Parathyroid adenoma (tissue), 2 donors: ENCODE results near the gene CTRB1.
"Not testable (repeated sequence)": the region's sequence is repeated elsewhere in the genome, so short reads cannot be mapped to it uniquely, and the experiment has no call there.

Experiments used
- H2AFZ ChIP-seq: fragments of 300-600 bp; sonication (generic); one replicate; pipeline ENCODE4 v1.7.0; 2017; ENCODE audit warnings: antibody characterized with exemption, mild to moderate bottlenecking
- H3K27ac ChIP-seq: fragments of 300-600 bp; sonication (generic); one replicate; pipeline ENCODE4 v1.7.0; 2017
- H3K27me3 ChIP-seq: fragments of 300-600 bp; sonication (generic); one replicate; pipeline ENCODE4 v1.7.0; 2017; ENCODE audit warnings: low read length; ENCODE audit not compliant: control insufficient read depth, insufficient read depth
- H3K36me3 ChIP-seq: fragments of 300-600 bp; sonication (generic); one replicate; pipeline ENCODE4 v1.7.0; 2017; ENCODE audit warnings: low read length; ENCODE audit not compliant: control insufficient read depth, insufficient read depth
- H3K4me1 ChIP-seq: fragments of 300-600 bp; sonication (generic); one replicate; pipeline ENCODE4 v1.7.0; 2017; ENCODE audit warnings: control low read depth
- H3K4me2 ChIP-seq: fragments of 300-600 bp; sonication (generic); one replicate; pipeline ENCODE4 v1.7.0; 2017; ENCODE audit warnings: low read length
- H3K4me3 ChIP-seq: fragments of 300-600 bp; sonication (generic); one replicate; pipeline ENCODE4 v1.7.0; 2017; ENCODE audit warnings: low read depth, low read length
- H3K79me2 ChIP-seq: fragments of 300-600 bp; sonication (generic); one replicate; pipeline ENCODE4 v1.7.0; 2017; ENCODE audit warnings: control low read depth
- H3K9ac ChIP-seq: fragments of 300-600 bp; sonication (generic); one replicate; pipeline ENCODE4 v1.7.0; 2017; ENCODE audit warnings: mild to moderate bottlenecking
- H3K9me3 ChIP-seq: fragments of 300-600 bp; sonication (generic); one replicate; pipeline ENCODE4 v1.7.0; 2017; ENCODE audit warnings: low read length; ENCODE audit not compliant: control insufficient read depth
- TF ChIP-seq, protein P1 (sequence below): fragments of 300-600 bp; sonication (generic); IDR thresholded peaks from one replicate; pipeline ENCODE4 v1.7.0; 2017; ENCODE audit warnings: antibody characterized with exemption, mild to moderate bottlenecking
- donor health status: primary hyperparathyroidism.

Gene CTRB1

DNA sequence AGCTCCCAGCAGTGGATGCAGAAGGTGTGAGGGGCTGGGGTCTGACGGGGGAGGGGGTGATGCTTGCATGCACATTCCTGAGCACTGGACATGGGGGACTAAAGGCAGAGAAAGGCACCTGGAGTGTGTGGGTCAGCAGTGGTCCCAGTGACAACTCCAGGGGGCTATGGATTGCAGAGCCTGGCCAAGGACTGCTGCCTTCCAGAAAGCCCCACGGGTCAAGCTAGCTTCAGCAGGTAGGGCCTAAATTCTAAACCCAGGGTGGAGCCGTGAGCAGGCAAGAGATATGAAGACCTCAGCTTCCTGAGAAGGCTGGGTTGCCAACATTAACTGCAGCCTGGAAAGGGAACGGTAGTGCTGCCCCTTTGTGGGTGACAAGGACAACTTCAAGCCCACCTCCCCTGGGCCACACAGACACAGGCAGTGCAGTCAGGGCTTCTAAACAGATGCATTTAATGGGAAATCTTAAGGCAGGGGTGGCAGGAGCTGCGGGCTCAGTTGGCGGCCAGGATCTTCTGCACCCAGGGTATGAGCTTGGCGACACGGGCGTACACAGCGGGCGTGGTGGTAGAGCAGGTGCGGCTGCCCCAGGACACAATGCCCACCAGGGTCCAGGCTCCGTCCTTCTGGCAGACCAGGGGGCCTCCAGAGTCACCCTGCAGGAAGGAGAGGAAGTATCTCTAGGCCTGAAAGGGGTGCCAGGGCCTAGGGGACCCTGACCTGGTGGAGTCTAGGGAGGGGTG is 14.9 kb upstream of the CTRB1 start:
- no peaks in the 10 kb centered on the region for H3K27me3 ChIP-seq
- no peaks in the 10 kb centered on the region for H3K4me1 ChIP-seq
- no peak overlapping the region for H3K4me2 ChIP-seq
- no peak overlapping the region for H3K4me3 ChIP-seq
- TF ChIP-seq, protein P1, sequence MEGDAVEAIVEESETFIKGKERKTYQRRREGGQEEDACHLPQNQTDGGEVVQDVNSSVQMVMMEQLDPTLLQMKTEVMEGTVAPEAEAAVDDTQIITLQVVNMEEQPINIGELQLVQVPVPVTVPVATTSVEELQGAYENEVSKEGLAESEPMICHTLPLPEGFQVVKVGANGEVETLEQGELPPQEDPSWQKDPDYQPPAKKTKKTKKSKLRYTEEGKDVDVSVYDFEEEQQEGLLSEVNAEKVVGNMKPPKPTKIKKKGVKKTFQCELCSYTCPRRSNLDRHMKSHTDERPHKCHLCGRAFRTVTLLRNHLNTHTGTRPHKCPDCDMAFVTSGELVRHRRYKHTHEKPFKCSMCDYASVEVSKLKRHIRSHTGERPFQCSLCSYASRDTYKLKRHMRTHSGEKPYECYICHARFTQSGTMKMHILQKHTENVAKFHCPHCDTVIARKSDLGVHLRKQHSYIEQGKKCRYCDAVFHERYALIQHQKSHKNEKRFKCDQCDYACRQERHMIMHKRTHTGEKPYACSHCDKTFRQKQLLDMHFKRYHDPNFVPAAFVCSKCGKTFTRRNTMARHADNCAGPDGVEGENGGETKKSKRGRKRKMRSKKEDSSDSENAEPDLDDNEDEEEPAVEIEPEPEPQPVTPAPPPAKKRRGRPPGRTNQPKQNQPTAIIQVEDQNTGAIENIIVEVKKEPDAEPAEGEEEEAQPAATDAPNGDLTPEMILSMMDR, result no peak
- no peaks in the 10 kb centered on the region for H3K36me3 ChIP-seq
- H2AFZ ChIP-seq, result no peak overlapping the region
- no peak overlapping the region for H3K9ac ChIP-seq
- H3K27ac ChIP-seq, result no peak overlapping the region
- H3K9me3 ChIP-seq, result no peaks in the 10 kb centered on the region
- H3K79me2 ChIP-seq, result no peaks in the 10 kb centered on the region

DNA sequence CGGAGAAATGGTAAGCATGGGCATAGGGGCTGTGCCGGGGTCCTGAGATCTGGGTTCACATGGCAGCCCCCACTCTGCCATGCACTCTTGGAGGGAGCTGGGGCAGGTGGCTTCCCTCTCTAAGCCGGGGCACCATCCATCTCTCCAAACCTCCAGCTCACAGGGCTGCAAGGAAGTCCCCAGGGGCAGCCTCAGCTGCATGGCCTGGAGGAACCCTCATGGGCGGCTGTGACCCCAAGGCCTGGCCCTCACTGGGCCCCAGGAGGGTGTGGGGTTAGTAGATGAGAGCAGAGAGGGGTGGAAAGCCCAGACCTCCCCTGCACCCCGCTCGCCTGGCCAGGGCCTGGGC is 14.4 kb upstream of the CTRB1 start:
- H3K9ac ChIP-seq, result no peak overlapping the region
- H3K4me1 ChIP-seq, result no peaks in the 10 kb centered on the region
- no peak overlapping the region for H3K4me2 ChIP-seq
- no peak overlapping the region for H3K27ac ChIP-seq
- H3K9me3 ChIP-seq, result no peaks in the 10 kb centered on the region
- H2AFZ ChIP-seq, result no peak overlapping the region
- H3K4me3 ChIP-seq, result no peak overlapping the region
- H3K79me2 ChIP-seq, result no peaks in the 10 kb centered on the region
- no peaks in the 10 kb centered on the region for H3K36me3 ChIP-seq
- TF ChIP-seq, protein P1, result no peak
- H3K27me3 ChIP-seq, result no peaks in the 10 kb centered on the region

DNA sequence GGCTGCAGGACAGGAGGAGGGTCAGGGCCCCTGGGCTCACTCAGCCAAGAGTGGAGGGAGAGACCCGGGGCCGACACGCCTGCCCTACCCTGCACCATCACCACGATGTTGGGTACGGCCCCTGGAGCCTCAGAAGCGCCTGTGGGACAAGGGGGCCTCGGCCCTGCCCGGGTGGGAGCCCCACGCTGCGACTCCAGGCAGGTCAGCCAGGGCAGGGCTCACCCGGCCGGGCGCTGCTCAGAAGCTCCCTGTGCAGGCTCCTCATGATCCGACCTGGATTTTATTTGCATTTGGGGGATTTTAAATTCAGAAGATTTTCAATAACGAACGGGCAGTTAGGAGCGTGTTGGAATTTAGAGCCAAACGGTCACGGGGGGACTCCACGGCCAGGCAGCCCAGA is 13.9 kb upstream of the CTRB1 start:
- H3K4me2 ChIP-seq, H3K4me1 ChIP-seq, H3K79me2 ChIP-seq, H3K9me3 ChIP-seq, H3K4me3 ChIP-seq, H3K27me3 ChIP-seq, H2AFZ ChIP-seq, H3K36me3 ChIP-seq, H3K27ac ChIP-seq, H3K9ac ChIP-seq: not testable (repeated sequence)

DNA sequence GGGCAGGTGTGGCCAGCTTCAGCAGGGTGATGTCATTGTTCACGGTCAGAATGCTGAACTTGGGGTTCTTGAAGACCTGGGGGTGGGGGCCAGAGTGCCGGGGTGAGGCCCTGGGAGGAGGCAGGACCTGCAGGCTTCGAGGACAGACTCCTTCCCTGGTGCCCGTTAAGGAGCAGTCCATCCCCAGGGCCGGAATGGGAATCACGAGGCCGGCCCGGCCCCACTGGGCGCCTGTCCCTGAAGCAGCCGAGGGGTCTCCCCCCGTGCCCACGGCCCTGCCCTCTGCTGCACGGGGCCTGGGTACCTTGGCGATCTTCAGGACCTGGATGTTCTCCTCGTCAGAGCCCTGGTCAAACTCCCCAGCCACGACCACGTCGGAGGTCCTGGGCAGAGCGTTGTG is 13.3 kb upstream of the CTRB1 start:
- H2AFZ ChIP-seq, H3K27ac ChIP-seq, H3K9me3 ChIP-seq, H3K36me3 ChIP-seq, H3K9ac ChIP-seq, H3K27me3 ChIP-seq, H3K79me2 ChIP-seq, H3K4me3 ChIP-seq, H3K4me1 ChIP-seq, H3K4me2 ChIP-seq: not testable (repeated sequence)

DNA sequence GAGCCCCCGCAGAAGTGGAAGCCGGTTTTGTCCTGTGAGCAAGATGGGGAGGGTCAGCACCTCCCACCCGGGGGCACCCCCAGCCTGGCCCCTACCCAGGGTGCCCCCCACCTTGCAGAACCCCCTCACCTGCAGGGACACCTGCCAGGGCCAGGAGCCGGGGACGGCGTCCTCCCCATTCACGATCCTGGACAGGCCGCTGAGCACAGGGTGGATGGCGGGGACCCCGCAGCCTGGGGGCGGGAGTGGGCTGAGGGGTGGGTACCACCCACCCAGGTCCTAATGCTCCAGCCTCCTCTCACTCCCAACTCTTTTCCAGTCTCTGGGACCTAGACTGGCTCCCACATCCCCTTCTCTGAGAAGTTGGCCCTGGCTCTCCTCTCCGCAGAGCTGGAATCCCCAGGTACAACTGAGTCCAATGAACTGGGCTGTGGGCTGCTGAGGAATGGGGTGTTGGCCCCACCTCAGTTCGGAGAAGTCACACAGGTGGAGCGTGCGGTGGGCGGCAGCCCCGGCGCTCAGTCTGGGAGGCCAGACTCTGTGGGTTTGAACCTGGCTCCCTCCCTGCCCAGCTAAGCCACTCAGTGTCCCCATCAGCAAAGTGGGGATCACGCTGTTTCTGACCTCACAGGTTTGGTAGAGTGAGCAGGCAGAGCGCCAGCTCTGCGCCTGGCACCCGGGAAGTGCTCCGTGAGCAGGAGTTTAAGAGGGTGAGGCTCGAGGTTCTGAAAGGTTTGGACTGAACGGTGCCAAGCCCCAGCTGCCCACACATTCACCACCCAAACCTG is 12.6 kb upstream of the CTRB1 start:
- H3K9me3 ChIP-seq, H3K9ac ChIP-seq, H3K79me2 ChIP-seq, H3K4me1 ChIP-seq, H3K27ac ChIP-seq, H3K4me3 ChIP-seq, H3K36me3 ChIP-seq, H2AFZ ChIP-seq, H3K4me2 ChIP-seq, H3K27me3 ChIP-seq: not testable (repeated sequence)

DNA sequence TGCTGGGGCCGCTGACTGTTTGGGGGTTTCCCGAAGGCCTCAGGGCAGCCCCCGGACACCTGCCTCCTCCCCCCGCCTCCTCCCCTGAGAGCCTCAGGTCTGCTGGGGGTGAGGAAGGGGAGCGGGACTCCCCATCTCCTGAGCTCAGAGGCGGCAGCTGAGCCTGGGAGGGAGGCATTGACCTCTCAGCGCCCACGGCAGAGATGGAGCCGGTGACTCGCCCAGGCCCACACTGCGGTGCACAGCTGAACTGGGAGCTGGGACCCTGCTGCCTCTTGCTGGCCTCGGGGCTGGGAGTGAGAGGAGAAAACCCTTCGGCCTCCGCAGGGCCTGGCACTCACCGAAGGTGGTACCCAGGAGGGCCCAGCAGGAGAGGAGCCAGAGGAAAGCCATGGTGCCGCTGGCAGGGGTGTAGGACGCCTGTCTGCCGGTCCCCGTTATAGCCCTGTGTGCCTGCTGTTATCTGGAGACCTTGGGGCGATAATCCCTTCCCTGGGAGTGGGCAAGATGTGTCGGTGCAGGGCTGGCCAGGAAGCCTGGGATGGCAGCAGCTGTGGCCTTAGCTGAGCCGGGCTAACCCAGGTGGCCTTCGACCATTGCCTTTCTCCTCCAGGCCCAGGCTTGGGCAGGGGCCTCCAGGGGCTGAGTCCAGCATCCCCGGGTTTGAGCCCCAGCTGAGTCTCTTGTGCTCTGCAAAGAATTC is 11.9 kb upstream of the CTRB1 start, which contains the start of gene CTRB2:
Gene CTRB2, minus strand, starts transcription at position 413 of the 703 bp plus-strand sequence. Its CDS starts 20 bp downstream, at position 393.
- Histone ChIP-seq H3K4me1 (no peaks in the 10 kb centered on the region), H3K36me3 (no peaks in the 10 kb centered on the region), H3K9ac (no peak within 1 kb of the TSS), H2AFZ (no peak within 1 kb of the TSS), H3K4me2 (no peak within 1 kb of the TSS), H3K9me3 (no peaks in the 10 kb centered on the region), H3K79me2 (no peaks in the 10 kb centered on the region), H3K27ac (no peak within 1 kb of the TSS), H3K27me3 (no peaks in the 10 kb centered on the region), H3K4me3 (no peak within 1 kb of the TSS)
- TF ChIP-seq, protein P1, result no peak
